Progenitor cell of endocrine pancreas (in vitro differentiated cells): Measurements from ENCODE around the gene ZNF679. TPM values are rescaled to one million over a fixed set of nuclear protein-coding genes. Genes with fewer than 3 reads are reported as not detected.

ENCODE experiments used
- DNase-seq: peaks from one replicate; pipeline ENCODE4 v3.0.0; 2021; ENCODE audit warnings: low spot score; ENCODE audit not compliant: unreplicated experiment
- H3K27ac Mint-ChIP-seq: 2 replicates; pipeline ENCODE4 v1.8.0; 2021; ENCODE audit warnings: mild to moderate bottlenecking, moderate library complexity, mixed read lengths
- H3K27me3 Mint-ChIP-seq: 2 replicates; pipeline ENCODE4 v1.8.0; 2021; ENCODE audit warnings: mixed read lengths
- H3K36me3 Mint-ChIP-seq: 2 replicates; pipeline ENCODE4 v1.8.0; 2022; ENCODE audit warnings: mixed read lengths; ENCODE audit not compliant: insufficient read depth
- H3K4me1 Mint-ChIP-seq: 2 replicates; pipeline ENCODE4 v1.8.0; 2021; ENCODE audit warnings: low read depth, mixed read lengths
- H3K4me3 Mint-ChIP-seq: 2 replicates; pipeline ENCODE4 v1.8.0; 2021; ENCODE audit warnings: low read depth, mild to moderate bottlenecking, moderate library complexity, mixed read lengths
- H3K9me3 Mint-ChIP-seq: 2 replicates; pipeline ENCODE4 v1.8.0; 2021; ENCODE audit warnings: low read depth, mixed read lengths
- CTCF ChIP-seq: fragments of 200-600 bp; sonication (generic); IDR thresholded peaks from one replicate; pipeline ENCODE4 v1.5.0; 2021; ENCODE audit warnings: antibody characterized with exemption, mild to moderate bottlenecking; ENCODE audit not compliant: unreplicated experiment
- total RNA-seq: library from RNA; stranded (reverse); gene quantifications from 2 replicates; pipeline ENCODE4 v1.2.1, GENCODE V29; 2021

Gene ZNF679
- total RNA-seq, 1 donor from 2014 or later = not detected

- no peak overlapping the region for H3K27ac Mint-ChIP-seq
- no peak overlapping the region for H3K4me3 Mint-ChIP-seq
- no peaks in the 10 kb centered on the region for H3K36me3 Mint-ChIP-seq
- H3K27me3 Mint-ChIP-seq = no peaks in the 10 kb centered on the region
- TF ChIP-seq CTCF = no peak
- peaks cover 43% of the 10 kb centered on the region for H3K9me3 Mint-ChIP-seq
- DNase-seq = no peak
- no peaks in the 10 kb centered on the region for H3K4me1 Mint-ChIP-seq
These were observed 44.4 kb upstream of the ZNF679 start for GRCh38 chr7:64183827-64184372.

- Mint-ChIP-seq H3K36me3 (peaks cover 1% of the 10 kb centered on the region), H3K4me1 (no peaks in the 10 kb centered on the region), H3K27me3 (no peaks in the 10 kb centered on the region), H3K4me3 (no peak overlapping the region), H3K9me3 (peaks cover 45% of the 10 kb centered on the region), H3K27ac (no peak overlapping the region)
- DNase-seq = no peak
- TF ChIP-seq CTCF = no peak
These were observed 43.9 kb upstream of the ZNF679 start for GRCh38 chr7:64184376-64184775.

- no peaks in the 10 kb centered on the region for H3K27me3 Mint-ChIP-seq
- TF ChIP-seq CTCF = no peak
- H3K9me3 Mint-ChIP-seq = peaks cover 36% of the 10 kb centered on the region
- H3K27ac Mint-ChIP-seq = no peak overlapping the region
- peaks cover 1% of the 10 kb centered on the region for H3K36me3 Mint-ChIP-seq
- H3K4me3 Mint-ChIP-seq = no peak overlapping the region
- DNase-seq = no peak
- H3K4me1 Mint-ChIP-seq = no peaks in the 10 kb centered on the region
These were observed 40.9 kb upstream of the ZNF679 start for GRCh38 chr7:64187408-64187807.

- no peak overlapping the region for H3K27ac Mint-ChIP-seq
- TF ChIP-seq CTCF = no peak
- no peaks in the 10 kb centered on the region for H3K4me1 Mint-ChIP-seq
- H3K27me3 Mint-ChIP-seq = no peaks in the 10 kb centered on the region
- DNase-seq = no peak
- H3K36me3 Mint-ChIP-seq = peaks cover 3% of the 10 kb centered on the region
- H3K4me3 Mint-ChIP-seq = no peak overlapping the region
- H3K9me3 Mint-ChIP-seq = peaks cover 34% of the 10 kb centered on the region
These were observed 36.0 kb upstream of the ZNF679 start for GRCh38 chr7:64192148-64192704.

GRCh38 chr7:64192775-64193174 is 35.5 kb upstream of the ZNF679 start:
- H3K36me3 Mint-ChIP-seq = peaks cover 3% of the 10 kb centered on the region
- TF ChIP-seq CTCF = no peak
- H3K9me3 Mint-ChIP-seq = peaks cover 33% of the 10 kb centered on the region
- no peak overlapping the region for H3K27ac Mint-ChIP-seq
- no peak for DNase-seq
- H3K27me3 Mint-ChIP-seq = no peaks in the 10 kb centered on the region
- no peaks in the 10 kb centered on the region for H3K4me1 Mint-ChIP-seq
- no peak overlapping the region for H3K4me3 Mint-ChIP-seq
